Activated CD8-positive, alpha-beta memory T cell treated with anti-CD3 and anti-CD28 coated beads, Interleukin-2, amount 10 ng/mL, durations not matched to agents 7 days and 5 days (primary cell): ENCODE measurements around the gene PPFIA1. TPM values are rescaled to one million over a fixed set of nuclear protein-coding genes. Genes with fewer than 3 reads are reported as not detected.

Source experiments
- ATAC-seq: fragments of 150-1000 bp; cut with Tn5 transposase; one replicate; pipeline ENCODE4 v1.10.0; 2021; ENCODE audit warnings: moderate library complexity
- CTCF ChIA-PET: fragments of 350-600 bp; sonication (Branson Sonifier 250); formaldehyde crosslinking; loops from one replicate; lab custom pipeline; 2021; ENCODE audit warnings: antibody characterized with exemption; lab: Charles Lee
- DNase-seq: peaks from one replicate; pipeline ENCODE4 v3.0.0-alpha.2; 2020
- H3K27ac Mint-ChIP-seq: one replicate; pipeline ENCODE4 v1.8.0; 2021; ENCODE audit warnings: mild to moderate bottlenecking, mixed read lengths
- H3K27me3 Mint-ChIP-seq: one replicate; pipeline ENCODE4 v1.8.0; 2021; ENCODE audit warnings: mixed read lengths
- H3K36me3 Mint-ChIP-seq: one replicate; pipeline ENCODE4 v1.8.0; 2021; ENCODE audit warnings: mild to moderate bottlenecking, mixed read lengths
- H3K4me1 Mint-ChIP-seq: one replicate; pipeline ENCODE4 v1.8.0; 2021; ENCODE audit warnings: mixed read lengths
- H3K4me3 Mint-ChIP-seq: one replicate; pipeline ENCODE4 v1.8.0; 2021; ENCODE audit warnings: mild to moderate bottlenecking, moderate library complexity, mixed read lengths
- H3K9me3 Mint-ChIP-seq: one replicate; pipeline ENCODE4 v1.8.0; 2022; ENCODE audit warnings: low read depth, mixed read lengths
- total RNA-seq, 2 experiments: library from RNA; stranded (reverse); gene quantifications; one replicate each; pipeline ENCODE4 v1.2.3, GENCODE V29; 2021

PPFIA1 gene
- 10 to 100 TPM; 35.7 to 38.7 TPM for total RNA-seq

GRCh38 chr11:70270104-70270876 is at the start of gene PPFIA1:
TSS of gene PPFIA1 (plus strand) at chr11:70270690. CDS start at chr11:70272173, 1,483 bp downstream.
- DNase-seq (peak; percentile 94), ATAC-seq (peak; percentile 97)
- peaks cover 38% of the 10 kb centered on the region for H3K4me1 Mint-ChIP-seq
- CTCF ChIA-PET: interaction anchor here (1.0 to 1.6 kb wide), 2 partner anchors 66 to 67 kb away, joined by 3 read pairs; partner anchors contain the start of gene FADD
- peak within 1 kb of the TSS; percentile 78 for H3K27ac Mint-ChIP-seq
- peaks cover 20% of the 10 kb centered on the region for H3K27me3 Mint-ChIP-seq
- H3K36me3 Mint-ChIP-seq: peaks cover 16% of the 10 kb centered on the region
- no peaks in the 10 kb centered on the region for H3K9me3 Mint-ChIP-seq
- peak within 1 kb of the TSS; percentile 79 for H3K4me3 Mint-ChIP-seq

GRCh38 chr11:70220920-70221319 is 49.6 kb upstream of the PPFIA1 start:
- DNase-seq: no peak

GRCh38 chr11:70225681-70226177 is 44.8 kb upstream of the PPFIA1 start:
- no peaks in the 10 kb centered on the region for H3K9me3 Mint-ChIP-seq
- CTCF ChIA-PET: no interaction called here
- ATAC-seq: no peak
- no peak overlapping the region for H3K27ac Mint-ChIP-seq
- peaks cover 28% of the 10 kb centered on the region for H3K27me3 Mint-ChIP-seq
- no peak overlapping the region for H3K4me3 Mint-ChIP-seq
- DNase-seq: no peak
- H3K4me1 Mint-ChIP-seq: no peaks in the 10 kb centered on the region
- no peaks in the 10 kb centered on the region for H3K36me3 Mint-ChIP-seq

More at GRCh38 chr11:70220920-70221319, 49.6 kb upstream of the PPFIA1 start:
- Mint-ChIP-seq H3K27ac (no peak overlapping the region), H3K36me3 (no peaks in the 10 kb centered on the region), H3K4me3 (no peak overlapping the region), H3K4me1 (no peaks in the 10 kb centered on the region), H3K9me3 (no peaks in the 10 kb centered on the region), H3K27me3 (peaks cover 33% of the 10 kb centered on the region)
- CTCF ChIA-PET: no interaction called here
- ATAC-seq: no peak

- CTCF ChIA-PET: no interaction called here
- Mint-ChIP-seq H3K27me3 (peaks cover 28% of the 10 kb centered on the region), H3K4me1 (no peaks in the 10 kb centered on the region), H3K9me3 (no peaks in the 10 kb centered on the region), H3K36me3 (no peaks in the 10 kb centered on the region), H3K27ac (no peak overlapping the region), H3K4me3 (no peak overlapping the region)
- ATAC-seq (no peak), DNase-seq (no peak)
Observed at GRCh38 chr11:70226183-70226582, 44.3 kb upstream of the PPFIA1 start.

- no peak for DNase-seq
- H3K27ac Mint-ChIP-seq: no peak overlapping the region
- H3K9me3 Mint-ChIP-seq: no peaks in the 10 kb centered on the region
- CTCF ChIA-PET: no interaction called here
- no peaks in the 10 kb centered on the region for H3K36me3 Mint-ChIP-seq
- H3K4me1 Mint-ChIP-seq: no peaks in the 10 kb centered on the region
- peaks cover 25% of the 10 kb centered on the region for H3K27me3 Mint-ChIP-seq
- no peak overlapping the region for H3K4me3 Mint-ChIP-seq
- no peak for ATAC-seq
Observed at GRCh38 chr11:70226967-70227366, 43.5 kb upstream of the PPFIA1 start.

- DNase-seq (no peak), ATAC-seq (no peak)
- H3K27me3 Mint-ChIP-seq: peaks cover 6% of the 10 kb centered on the region
- no peak overlapping the region for H3K27ac Mint-ChIP-seq
- H3K4me3 Mint-ChIP-seq: no peak overlapping the region
- CTCF ChIA-PET: no interaction called here
- H3K36me3 Mint-ChIP-seq: no peaks in the 10 kb centered on the region
- no peaks in the 10 kb centered on the region for H3K9me3 Mint-ChIP-seq
- no peaks in the 10 kb centered on the region for H3K4me1 Mint-ChIP-seq
Observed at GRCh38 chr11:70229737-70230136, 40.8 kb upstream of the PPFIA1 start.

DNA sequence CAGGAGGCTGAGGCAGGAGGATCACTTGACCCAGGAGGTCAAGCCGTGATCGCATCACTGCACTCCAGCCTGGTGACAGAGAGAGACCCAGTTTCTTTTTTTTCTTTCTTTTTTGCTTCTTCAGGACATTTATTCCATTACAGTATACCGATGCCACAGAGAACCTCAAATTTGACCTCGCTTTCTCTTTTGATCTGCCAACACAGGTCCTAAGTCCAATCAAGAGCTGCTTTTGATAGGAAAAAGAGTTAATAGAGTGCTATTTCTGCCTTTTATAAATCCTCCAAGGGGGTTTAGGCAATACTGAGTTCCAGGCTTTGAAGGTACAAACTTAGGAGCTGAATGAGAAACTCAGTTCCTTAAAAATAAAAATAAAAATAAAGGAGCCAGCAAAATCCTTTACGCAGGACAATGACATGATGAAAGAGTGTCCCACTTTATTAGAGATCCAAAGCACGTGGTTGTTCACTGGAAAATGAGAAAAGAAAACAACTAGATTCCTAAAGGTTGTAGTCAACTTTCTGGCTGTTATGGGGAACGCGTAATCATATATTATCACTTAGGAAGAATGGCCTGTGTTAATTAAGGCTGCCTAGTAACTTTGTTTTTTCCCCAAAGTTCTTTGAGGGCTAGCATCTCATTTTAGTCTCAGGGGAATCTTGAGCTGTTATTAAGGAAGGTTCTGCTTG is 40.2 kb upstream of the PPFIA1 start:
- Mint-ChIP-seq H3K27ac (no peak overlapping the region), H3K9me3 (no peaks in the 10 kb centered on the region), H3K4me1 (no peaks in the 10 kb centered on the region), H3K36me3 (no peaks in the 10 kb centered on the region), H3K4me3 (no peak overlapping the region), H3K27me3 (peaks cover under 1% of the 10 kb centered on the region)
- ATAC-seq (no peak), DNase-seq (no peak)
- CTCF ChIA-PET: no interaction called here

GRCh38 chr11:70230840-70231710 is 39.4 kb upstream of the PPFIA1 start:
- Mint-ChIP-seq H3K9me3 (no peaks in the 10 kb centered on the region), H3K36me3 (no peaks in the 10 kb centered on the region), H3K4me1 (no peaks in the 10 kb centered on the region), H3K27ac (no peak overlapping the region), H3K27me3 (no peaks in the 10 kb centered on the region), H3K4me3 (no peak overlapping the region)
- ATAC-seq (no peak), DNase-seq (no peak)
- CTCF ChIA-PET: no interaction called here

- H3K27ac Mint-ChIP-seq: no peak overlapping the region
- no peaks in the 10 kb centered on the region for H3K9me3 Mint-ChIP-seq
- no peaks in the 10 kb centered on the region for H3K36me3 Mint-ChIP-seq
- DNase-seq: no peak
- no peaks in the 10 kb centered on the region for H3K4me1 Mint-ChIP-seq
- H3K4me3 Mint-ChIP-seq: no peak overlapping the region
- no peak for ATAC-seq
- CTCF ChIA-PET: no interaction called here
- H3K27me3 Mint-ChIP-seq: no peaks in the 10 kb centered on the region
Observed at GRCh38 chr11:70233034-70233433, 37.5 kb upstream of the PPFIA1 start.

GRCh38 chr11:70233511-70233934 is 37.0 kb upstream of the PPFIA1 start:
- no peaks in the 10 kb centered on the region for H3K4me1 Mint-ChIP-seq
- no peaks in the 10 kb centered on the region for H3K27me3 Mint-ChIP-seq
- CTCF ChIA-PET: no interaction called here
- no peak overlapping the region for H3K4me3 Mint-ChIP-seq
- no peaks in the 10 kb centered on the region for H3K9me3 Mint-ChIP-seq
- H3K36me3 Mint-ChIP-seq: no peaks in the 10 kb centered on the region
- ATAC-seq: no peak
- no peak for DNase-seq
- H3K27ac Mint-ChIP-seq: no peak overlapping the region

GRCh38 chr11:70233962-70234361 is 36.5 kb upstream of the PPFIA1 start:
- no peaks in the 10 kb centered on the region for H3K4me1 Mint-ChIP-seq
- no peaks in the 10 kb centered on the region for H3K36me3 Mint-ChIP-seq
- no peak overlapping the region for H3K27ac Mint-ChIP-seq
- no peaks in the 10 kb centered on the region for H3K9me3 Mint-ChIP-seq
- DNase-seq: no peak
- H3K27me3 Mint-ChIP-seq: no peaks in the 10 kb centered on the region
- CTCF ChIA-PET: no interaction called here
- H3K4me3 Mint-ChIP-seq: no peak overlapping the region
- no peak for ATAC-seq

DNA sequence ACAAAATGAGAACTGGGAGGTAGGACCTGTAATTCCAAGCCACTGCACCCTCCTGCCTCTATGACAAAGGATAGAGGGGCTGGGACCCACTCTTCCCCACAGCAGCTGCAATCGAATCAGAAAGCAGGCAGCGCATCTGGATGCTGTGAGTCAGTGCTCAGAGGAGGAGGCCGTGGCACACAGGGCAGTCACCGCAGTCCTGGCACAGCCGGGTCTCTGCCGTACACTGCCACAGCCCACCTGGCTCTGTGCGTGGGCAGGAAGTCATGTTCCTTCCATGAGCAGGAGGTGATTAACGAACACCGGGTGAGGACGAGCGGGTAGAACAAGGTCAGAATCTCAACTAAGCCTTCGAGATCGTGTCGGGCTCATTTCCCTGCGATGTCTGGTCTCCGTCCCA is 30.2 kb upstream of the PPFIA1 start:
- CTCF ChIA-PET: no interaction called here
- no peaks in the 10 kb centered on the region for H3K4me1 Mint-ChIP-seq
- no peak for DNase-seq
- no peaks in the 10 kb centered on the region for H3K9me3 Mint-ChIP-seq
- no peaks in the 10 kb centered on the region for H3K36me3 Mint-ChIP-seq
- H3K27ac Mint-ChIP-seq: no peak overlapping the region
- H3K4me3 Mint-ChIP-seq: no peak overlapping the region
- ATAC-seq: no peak
- peaks cover 5% of the 10 kb centered on the region for H3K27me3 Mint-ChIP-seq

- ATAC-seq (no peak), DNase-seq (no peak)
- Mint-ChIP-seq H3K36me3 (no peaks in the 10 kb centered on the region), H3K27me3 (peaks cover 5% of the 10 kb centered on the region), H3K27ac (no peak overlapping the region), H3K4me1 (no peaks in the 10 kb centered on the region), H3K4me3 (no peak overlapping the region), H3K9me3 (no peaks in the 10 kb centered on the region)
- CTCF ChIA-PET: no interaction called here
Observed at GRCh38 chr11:70241709-70242108, 28.8 kb upstream of the PPFIA1 start.
